ENCODE results near the gene PTTG1. TPM values are rescaled to one million over a fixed set of nuclear protein-coding genes. Genes with fewer than 3 reads are reported as not detected.

PTTG1 gene
- total RNA-seq, 1 experiment from 2014 or later, result 157 TPM

DNA sequence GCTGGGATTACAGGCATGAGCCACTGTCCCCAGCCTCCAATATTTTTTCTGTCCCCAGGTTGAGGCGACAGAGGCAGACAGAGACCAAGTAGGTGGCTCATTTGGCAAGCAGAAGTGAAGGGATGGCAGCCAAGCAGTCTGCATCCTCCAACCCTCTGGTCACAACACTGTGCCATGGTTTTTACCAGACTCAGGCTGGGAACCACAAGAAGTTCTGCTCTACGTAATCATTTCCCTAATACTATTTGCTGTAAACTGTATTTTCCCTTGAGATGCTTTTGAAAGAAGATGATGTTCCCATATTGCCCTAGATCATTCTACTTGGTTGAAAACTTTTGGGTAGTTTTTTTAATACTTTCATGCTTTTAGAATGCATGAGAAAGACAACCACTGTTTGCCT, 40.5 kb downstream of the PTTG1 start:
- Histone ChIP-seq H3K36me3 (ENCODE audit: control insufficient read depth, insufficient read depth, low read length) (no peaks in the 10 kb centered on the region), H3K4me1 (peaks cover 41% of the 10 kb centered on the region), H3K27me3 (replicated peaks; ENCODE audit: control insufficient read depth, insufficient read depth, low read length) (no peaks in the 10 kb centered on the region), H3K4me3 (ENCODE audit: low read depth, low read length) (no peak overlapping the region), H3K9me3 (no peaks in the 10 kb centered on the region)
- peak overlapping the region; percentile 12 for H3K27ac Mint-ChIP-seq (ENCODE audit: unreplicated experiment)
- H3K27me3 Mint-ChIP-seq (ENCODE audit: insufficient read depth, unreplicated experiment), result no peaks in the 10 kb centered on the region
- H3K4me1 Mint-ChIP-seq (ENCODE audit: low read depth, unreplicated experiment), result peaks cover 31% of the 10 kb centered on the region
- DNase-seq, result no peak
- no peaks in the 10 kb centered on the region for H3K9me3 Mint-ChIP-seq (ENCODE audit: unreplicated experiment)
- POLR2A ChIA-PET, result no interaction called here
- no peaks in the 10 kb centered on the region for H3K36me3 Mint-ChIP-seq (ENCODE audit: insufficient read depth, unreplicated experiment)
- no peak overlapping the region for H3K4me3 Mint-ChIP-seq (ENCODE audit: unreplicated experiment)
- no TSS peak for BruUV-seq (replicated peaks)
- CTCF ChIA-PET, result interaction anchor here (3.8 kb wide), 1 partner anchor 23 kb away, joined by 43 read pairs; no protein-coding TSS in a partner anchor
- TF ChIP-seq, protein P1, sequence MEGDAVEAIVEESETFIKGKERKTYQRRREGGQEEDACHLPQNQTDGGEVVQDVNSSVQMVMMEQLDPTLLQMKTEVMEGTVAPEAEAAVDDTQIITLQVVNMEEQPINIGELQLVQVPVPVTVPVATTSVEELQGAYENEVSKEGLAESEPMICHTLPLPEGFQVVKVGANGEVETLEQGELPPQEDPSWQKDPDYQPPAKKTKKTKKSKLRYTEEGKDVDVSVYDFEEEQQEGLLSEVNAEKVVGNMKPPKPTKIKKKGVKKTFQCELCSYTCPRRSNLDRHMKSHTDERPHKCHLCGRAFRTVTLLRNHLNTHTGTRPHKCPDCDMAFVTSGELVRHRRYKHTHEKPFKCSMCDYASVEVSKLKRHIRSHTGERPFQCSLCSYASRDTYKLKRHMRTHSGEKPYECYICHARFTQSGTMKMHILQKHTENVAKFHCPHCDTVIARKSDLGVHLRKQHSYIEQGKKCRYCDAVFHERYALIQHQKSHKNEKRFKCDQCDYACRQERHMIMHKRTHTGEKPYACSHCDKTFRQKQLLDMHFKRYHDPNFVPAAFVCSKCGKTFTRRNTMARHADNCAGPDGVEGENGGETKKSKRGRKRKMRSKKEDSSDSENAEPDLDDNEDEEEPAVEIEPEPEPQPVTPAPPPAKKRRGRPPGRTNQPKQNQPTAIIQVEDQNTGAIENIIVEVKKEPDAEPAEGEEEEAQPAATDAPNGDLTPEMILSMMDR (IDR thresholded peaks at IDR 0.05; ENCODE audit: insufficient read depth in 1 of 2, low read depth in 1 of 2, low read length in 1 of 2, severe bottlenecking in 1 of 2, unreplicated experiment in 1 of 2), result no peak
- intact Hi-C loops (cut with micrococcal nuclease; ENCODE audit: unreplicated experiment), result loop anchor here (10.0 kb wide), 1 partner anchor 443 kb away; no protein-coding TSS in a partner anchor

DNA sequence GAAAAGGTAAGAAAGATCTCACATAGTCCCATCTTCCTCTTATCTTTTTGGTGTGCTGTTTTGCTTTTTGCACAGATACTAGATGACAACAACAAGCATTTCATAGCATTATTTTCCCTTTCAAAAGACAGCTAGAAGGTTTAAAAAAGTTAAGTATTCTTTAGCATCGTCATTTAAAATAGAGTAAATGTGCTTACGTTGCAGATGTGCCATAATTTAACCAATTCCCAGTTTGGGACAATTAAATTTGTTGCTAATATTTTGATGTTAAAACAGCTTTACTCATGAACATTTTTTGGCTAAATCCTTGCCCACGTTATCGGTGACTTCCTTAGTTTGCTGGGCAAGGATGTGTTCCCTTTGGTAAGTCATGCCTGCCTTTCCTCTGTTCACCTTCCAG, 41.6 kb downstream of the PTTG1 start:
- H3K9me3 Mint-ChIP-seq (ENCODE audit: unreplicated experiment), result no peaks in the 10 kb centered on the region
- POLR2A ChIA-PET, result no interaction called here
- intact Hi-C loops (cut with micrococcal nuclease; ENCODE audit: unreplicated experiment), result loop anchor here (10.0 kb wide), 1 partner anchor 442 kb away; no protein-coding TSS in a partner anchor

DNA sequence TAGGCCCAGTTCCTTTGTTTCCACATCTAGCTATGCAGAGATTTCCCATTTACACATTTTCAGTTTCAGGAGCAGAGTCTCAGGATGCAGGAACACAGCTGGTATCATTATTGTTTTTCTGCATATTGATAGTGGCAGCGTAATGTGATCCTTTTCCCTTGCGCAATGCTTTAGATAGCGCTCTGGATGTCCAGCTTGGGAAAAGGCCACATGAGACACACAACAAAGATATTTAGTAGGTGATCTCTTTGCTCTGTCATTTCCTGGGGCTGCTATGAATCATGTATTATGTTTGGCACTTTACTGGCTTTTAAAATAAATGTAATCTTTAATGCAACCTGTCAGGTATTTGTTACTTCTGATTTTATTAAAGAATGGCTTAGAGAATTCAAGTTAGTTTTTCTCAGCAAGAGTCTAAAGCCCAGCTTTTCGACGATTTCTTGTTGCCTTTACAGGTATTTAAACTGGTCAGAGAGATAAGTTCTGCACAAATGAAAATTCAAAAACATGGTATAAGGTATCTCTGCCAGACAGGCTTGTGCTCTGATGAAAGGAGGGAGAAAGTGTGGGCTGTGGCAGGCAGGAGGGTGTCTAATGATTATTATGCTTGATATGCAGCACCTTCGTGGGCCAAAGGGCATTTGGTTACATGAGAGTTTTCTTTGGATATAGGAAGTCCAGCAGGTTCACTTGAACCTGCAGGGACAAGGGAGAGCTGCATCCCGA, 42.2 kb downstream of the PTTG1 start:
- Histone ChIP-seq H3K27me3 (replicated peaks; ENCODE audit: control insufficient read depth, insufficient read depth, low read length) (no peaks in the 10 kb centered on the region), H3K4me3 (ENCODE audit: low read depth, low read length) (no peak overlapping the region), H3K4me1 (peaks cover 51% of the 10 kb centered on the region), H3K9me3 (no peaks in the 10 kb centered on the region), H3K36me3 (ENCODE audit: control insufficient read depth, insufficient read depth, low read length) (no peaks in the 10 kb centered on the region)
- H3K27ac Mint-ChIP-seq (ENCODE audit: unreplicated experiment), result no peak overlapping the region
- H3K27me3 Mint-ChIP-seq (ENCODE audit: insufficient read depth, unreplicated experiment), result no peaks in the 10 kb centered on the region
- no TSS peak for BruUV-seq (replicated peaks)
- H3K4me1 Mint-ChIP-seq (ENCODE audit: low read depth, unreplicated experiment), result peaks cover 42% of the 10 kb centered on the region
- intact Hi-C loops (cut with micrococcal nuclease; ENCODE audit: unreplicated experiment), result loop anchor here (10.0 kb wide), 1 partner anchor 441 kb away; no protein-coding TSS in a partner anchor
- CTCF ChIA-PET, result interaction anchor here (1.2 kb wide), 1 partner anchor 25 kb away, joined by 4 read pairs; no protein-coding TSS in a partner anchor
- TF ChIP-seq, protein P1 (IDR thresholded peaks at IDR 0.05; ENCODE audit: insufficient read depth in 1 of 2, low read depth in 1 of 2, low read length in 1 of 2, severe bottlenecking in 1 of 2, unreplicated experiment in 1 of 2), result no peak
- DNase-seq, result no peak
- no peaks in the 10 kb centered on the region for H3K9me3 Mint-ChIP-seq (ENCODE audit: unreplicated experiment)
- H3K36me3 Mint-ChIP-seq (ENCODE audit: insufficient read depth, unreplicated experiment), result no peaks in the 10 kb centered on the region
- POLR2A ChIA-PET, result no interaction called here
- no peak overlapping the region for H3K4me3 Mint-ChIP-seq (ENCODE audit: unreplicated experiment)

More for the DNA sequence above, 41.6 kb downstream of the PTTG1 start:
- no peak overlapping the region for H3K4me3 Mint-ChIP-seq (ENCODE audit: unreplicated experiment)
- no peaks in the 10 kb centered on the region for H3K36me3 Mint-ChIP-seq (ENCODE audit: insufficient read depth, unreplicated experiment)
- no peak overlapping the region for H3K27ac Mint-ChIP-seq (ENCODE audit: unreplicated experiment)
- no peak for DNase-seq
- H3K27me3 Mint-ChIP-seq (ENCODE audit: insufficient read depth, unreplicated experiment), result no peaks in the 10 kb centered on the region
- no peaks in the 10 kb centered on the region for H3K27me3 ChIP-seq (replicated peaks; ENCODE audit: control insufficient read depth, insufficient read depth, low read length)
- CTCF ChIA-PET, result interaction anchor here (0.7 kb wide), 1 partner anchor 22 kb away, joined by 5 read pairs; no protein-coding TSS in a partner anchor
- H3K4me1 ChIP-seq, result peaks cover 50% of the 10 kb centered on the region
- no TSS peak for BruUV-seq (replicated peaks)
- H3K36me3 ChIP-seq (ENCODE audit: control insufficient read depth, insufficient read depth, low read length), result no peaks in the 10 kb centered on the region
- no peaks in the 10 kb centered on the region for H3K9me3 ChIP-seq
- H3K4me1 Mint-ChIP-seq (ENCODE audit: low read depth, unreplicated experiment), result peaks cover 39% of the 10 kb centered on the region
- TF ChIP-seq, protein P1 (IDR thresholded peaks at IDR 0.05; ENCODE audit: insufficient read depth in 1 of 2, low read depth in 1 of 2, low read length in 1 of 2, severe bottlenecking in 1 of 2, unreplicated experiment in 1 of 2), result no peak
- no peak overlapping the region for H3K4me3 ChIP-seq (ENCODE audit: low read depth, low read length)

Measured in Caco-2 (cell line).